Measurements from ENCODE around the gene TYMP. TPM values are rescaled to one million over a fixed set of nuclear protein-coding genes. Genes with fewer than 3 reads are reported as not detected.

The TYMP gene
- total and polyA plus RNA-seq, 2 of the 8 experiments (the other 6 are each of a cell fraction or from before 2014, with no cell fraction given): 0.43 to 0.48 TPM

DNA sequence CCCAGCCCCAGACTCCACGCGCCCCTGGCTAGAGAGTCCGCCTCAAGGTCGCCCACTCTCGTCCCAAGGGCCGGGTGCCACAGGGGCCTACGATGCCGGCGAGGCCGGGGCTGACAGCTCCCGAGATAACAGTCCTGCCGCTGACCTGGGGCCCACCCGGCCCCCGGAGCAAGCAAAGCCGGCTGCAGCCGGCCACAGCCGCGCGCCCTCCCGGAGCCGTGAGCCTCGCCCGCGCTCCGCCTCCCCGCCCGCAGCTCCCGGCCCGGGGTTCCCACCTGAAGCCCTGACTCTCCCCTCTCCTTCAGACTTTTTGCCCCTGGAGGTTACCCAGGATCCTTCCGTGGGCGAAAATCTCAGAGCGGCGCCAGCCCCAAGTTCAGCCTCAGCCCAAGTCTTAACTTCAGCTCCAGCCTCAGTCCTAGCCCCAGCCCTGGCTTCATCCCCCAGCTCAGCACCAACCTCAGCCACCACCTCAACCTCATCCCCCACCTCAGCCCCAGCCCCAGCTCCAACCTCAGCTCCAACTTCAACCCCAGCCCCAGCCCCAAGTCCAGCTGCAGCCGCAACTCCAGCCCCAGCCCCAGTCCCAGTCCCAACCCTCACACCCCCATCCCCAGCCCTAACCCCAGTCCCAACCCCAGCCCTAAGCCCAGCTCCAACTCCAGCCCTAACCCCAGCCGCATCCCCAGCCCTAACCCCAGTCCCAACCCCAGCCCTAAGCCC, 17.6 kb upstream of the TYMP start:
- Histone ChIP-seq H3K18ac (ENCODE audit: extremely low read depth, low read length) (no peak overlapping the region), H4K5ac (ENCODE audit: insufficient read length, low read depth, low read length) (no peak overlapping the region), H4K8ac (ENCODE audit: extremely low read depth, insufficient read depth, low read length) (no peak overlapping the region; the same call in 1 of the 2 replicates), H4K20me1 (replicated peaks in 1 of 2; ENCODE audit: control insufficient read depth in 1 of 2, insufficient read depth in 2 of 2, low read length in 2 of 2) (no peaks in the 10 kb centered on the region), H2BK120ac (replicated peaks; ENCODE audit: low read depth, low read length) (no peak overlapping the region), H2BK5ac (ENCODE audit: low read depth, low read length) (no peak overlapping the region; the same call in 1 of the 2 replicates), H3K27me3 (replicated peaks in 1 of 4; ENCODE audit: control insufficient read depth in 3 of 4, extremely low read depth in 1 of 4, insufficient read depth in 3 of 4, low read length in 3 of 4) (peaks cover 0 to 13% (median 7%) of the 10 kb centered on the region in 4 experiments; a peak in 5 of 7 replicates), H3K4me1 (replicated peaks in 1 of 4; ENCODE audit: control insufficient read depth in 3 of 4, insufficient read depth in 4 of 4, low read length in 3 of 4) (peaks cover 0 to 5% (median 1%) of the 10 kb centered on the region in 4 experiments; a peak in 2 of 7 replicates), H3K79me2 (ENCODE audit: control insufficient read depth in 1 of 2, insufficient read depth in 2 of 2, low read length in 2 of 2) (no peaks in the 10 kb centered on the region), H3K23me2 (ENCODE audit: low read depth, low read length) (no peaks in the 10 kb centered on the region), H3K14ac (ENCODE audit: insufficient read length) (no peak overlapping the region), H3K79me1 (ENCODE audit: low read depth, low read length) (no peaks in the 10 kb centered on the region), H3K9ac (replicated peaks in 1 of 4; ENCODE audit: extremely low read depth in 1 of 4, low read depth in 3 of 4, low read length in 3 of 4) (no peak overlapping the region), H3K36me3 (ENCODE audit: control insufficient read depth in 2 of 4, insufficient read depth in 4 of 4, low read length in 3 of 4) (no peaks in the 10 kb centered on the region), H3K4me2 (ENCODE audit: insufficient read depth in 1 of 2, low read depth in 2 of 2, low read length in 2 of 2) (no peak overlapping the region), H2AK5ac (ENCODE audit: low read depth, low read length) (no peak overlapping the region), H2BK12ac (ENCODE audit: low read depth, low read length) (no peak overlapping the region), H2AFZ (ENCODE audit: low read length) (no peak overlapping the region), H4K91ac (replicated peaks; ENCODE audit: insufficient read length, low read length) (no peak overlapping the region), H2BK15ac (ENCODE audit: low read length) (no peak overlapping the region), H2BK20ac (ENCODE audit: low read length) (no peak overlapping the region), H3K9me3 (ENCODE audit: insufficient read depth in 2 of 2, low read depth in 1 of 2, low read length in 1 of 2) (no peaks in the 10 kb centered on the region), H3K56ac (replicated peaks; ENCODE audit: insufficient read length, low read depth, low read length) (no peak overlapping the region), H3K23ac (ENCODE audit: insufficient read length) (no peak overlapping the region), H3K4ac (replicated peaks; ENCODE audit: insufficient read length, low read depth, low read length) (no peak overlapping the region), H3K27ac (ENCODE audit: low read depth, low read length) (no peak overlapping the region), H3K4me3 (ENCODE audit: extremely low read depth in 1 of 4, insufficient read depth in 2 of 4, low read depth in 3 of 4, low read length in 4 of 4) (no peak overlapping the region)
- DNase-seq (ENCODE audit: low read depth in 1 of 2, low spot score in 2 of 2): no peak
- CTCF ChIA-PET (ENCODE audit: partially characterized antibody): interaction anchor here (0.7 to 2.5 kb wide), 12 partner anchors 9 to 336 kb away, joined by 3 to 9 read pairs (median 4); partner anchors contain the start of genes SCO2 and SYCE3
- TF ChIP-seq BCL11A (IDR thresholded peaks at IDR 0.05; ENCODE audit: low read depth in 2 of 2, low read length in 2 of 2) (no peak), EP300 (IDR thresholded peaks at IDR 0.05; ENCODE audit: borderline replicate concordance in 1 of 2, low read depth in 2 of 2, low read length in 2 of 2) (no peak), SRF (IDR thresholded peaks at IDR 0.05; ENCODE audit: low read depth, low read length) (no peak), CREB1 (IDR thresholded peaks at IDR 0.05) (no peak), KDM1A (IDR thresholded peaks at IDR 0.05; ENCODE audit: borderline replicate concordance, low read length) (no peak), EGR1 (IDR thresholded peaks at IDR 0.05; ENCODE audit: borderline replicate concordance, low read depth, low read length) (no peak), RXRA (IDR thresholded peaks at IDR 0.05; ENCODE audit: insufficient read depth, low read depth, low read length) (no peak), SUZ12 (IDR thresholded peaks at IDR 0.05; ENCODE audit: low read length) (no peak), ATF2 (IDR thresholded peaks at IDR 0.05; ENCODE audit: low read length) (no peak)
- TF ChIP-seq, protein P1, sequence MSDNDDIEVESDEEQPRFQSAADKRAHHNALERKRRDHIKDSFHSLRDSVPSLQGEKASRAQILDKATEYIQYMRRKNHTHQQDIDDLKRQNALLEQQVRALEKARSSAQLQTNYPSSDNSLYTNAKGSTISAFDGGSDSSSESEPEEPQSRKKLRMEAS (IDR thresholded peaks at IDR 0.05): no peak
- FAIRE-seq: no peak
- WGBS, 2 experiments (ENCODE audit: extremely low coverage in 1 of 2, insufficient coverage in 1 of 2, insufficient read length in 1 of 2, insufficient replicate concordance in 2 of 2, low coverage in 1 of 2, low lambda C conversion rate in 2 of 2, missing lambda C conversion rate in 1 of 2): 88% methylated on average over 21 of the region's 35 CpGs; no CpG with 5 or more reads in 1 of the 2 experiments
- POLR2A ChIA-PET (ENCODE audit: partially characterized antibody): interaction anchor here (1.1 kb wide), 1 partner anchor 22 kb away, joined by 4 read pairs; the partner anchor contains the start of gene SCO2
